OCI-LY7 (cell line): ENCODE measurements around the gene SLC10A7.

Source experiments
- CTCF ChIP-seq: fragments of 200-600 bp; sonication (generic); conservative IDR thresholded peaks from 2 replicates; pipeline ENCODE4 v1.5.1; 2014; ENCODE audit warnings: mild to moderate bottlenecking, antibody characterized with exemption, low read length, moderate library complexity, mixed read lengths
- EZH2phosphoT487 ChIP-seq: fragments of 200-600 bp; sonication (generic); IDR thresholded peaks from 2 replicates; pipeline ENCODE4 v1.6.1; 2018; ENCODE audit warnings: low read depth, borderline replicate concordance, mild to moderate bottlenecking, mixed run types, antibody characterized with exemption, low read length, moderate library complexity, mixed read lengths

- no peak for TF ChIP-seq CTCF
- TF ChIP-seq EZH2phosphoT487, result no peak
These were observed 45.7 kb upstream of the SLC10A7 start for GRCh38 chr4:146567396-146567795.
